BLaER1 (cell line): ENCODE data around the gene CFAP77.

Experiments used
- H3K27ac ChIP-seq: shearing (Covaris generic); formaldehyde crosslinking; 2 replicates; pipeline ENCODE4 v1.8.1; 2022
- H3K27me3 ChIP-seq: shearing (Covaris generic); formaldehyde crosslinking; 2 replicates; pipeline ENCODE4 v1.8.1; 2022
- H3K36me3 ChIP-seq: shearing (Covaris generic); formaldehyde crosslinking; 2 replicates; pipeline ENCODE4 v1.8.1; 2022
- H3K4me1 ChIP-seq: shearing (Covaris generic); formaldehyde crosslinking; 2 replicates; pipeline ENCODE4 v1.8.1; 2022
- H3K4me2 ChIP-seq: shearing (Covaris generic); formaldehyde crosslinking; 2 replicates; pipeline ENCODE4 v1.8.1; 2022
- H3K4me3 ChIP-seq: shearing (Covaris generic); formaldehyde crosslinking; 2 replicates; pipeline ENCODE4 v1.8.1; 2022
- H3K9ac ChIP-seq: shearing (Covaris generic); formaldehyde crosslinking; 2 replicates; pipeline ENCODE4 v1.8.1; 2022
- H3K9me3 ChIP-seq: shearing (Covaris generic); formaldehyde crosslinking; 2 replicates; pipeline ENCODE4 v1.8.1; 2022
- H4K20me1 ChIP-seq: shearing (Covaris generic); formaldehyde crosslinking; 2 replicates; pipeline ENCODE4 v1.8.1; 2022
- Cebpa-rat ChIP-seq: shearing (Covaris generic); IDR thresholded peaks from 2 replicates; pipeline ENCODE4 v1.8.1; 2022

CFAP77 gene

DNA sequence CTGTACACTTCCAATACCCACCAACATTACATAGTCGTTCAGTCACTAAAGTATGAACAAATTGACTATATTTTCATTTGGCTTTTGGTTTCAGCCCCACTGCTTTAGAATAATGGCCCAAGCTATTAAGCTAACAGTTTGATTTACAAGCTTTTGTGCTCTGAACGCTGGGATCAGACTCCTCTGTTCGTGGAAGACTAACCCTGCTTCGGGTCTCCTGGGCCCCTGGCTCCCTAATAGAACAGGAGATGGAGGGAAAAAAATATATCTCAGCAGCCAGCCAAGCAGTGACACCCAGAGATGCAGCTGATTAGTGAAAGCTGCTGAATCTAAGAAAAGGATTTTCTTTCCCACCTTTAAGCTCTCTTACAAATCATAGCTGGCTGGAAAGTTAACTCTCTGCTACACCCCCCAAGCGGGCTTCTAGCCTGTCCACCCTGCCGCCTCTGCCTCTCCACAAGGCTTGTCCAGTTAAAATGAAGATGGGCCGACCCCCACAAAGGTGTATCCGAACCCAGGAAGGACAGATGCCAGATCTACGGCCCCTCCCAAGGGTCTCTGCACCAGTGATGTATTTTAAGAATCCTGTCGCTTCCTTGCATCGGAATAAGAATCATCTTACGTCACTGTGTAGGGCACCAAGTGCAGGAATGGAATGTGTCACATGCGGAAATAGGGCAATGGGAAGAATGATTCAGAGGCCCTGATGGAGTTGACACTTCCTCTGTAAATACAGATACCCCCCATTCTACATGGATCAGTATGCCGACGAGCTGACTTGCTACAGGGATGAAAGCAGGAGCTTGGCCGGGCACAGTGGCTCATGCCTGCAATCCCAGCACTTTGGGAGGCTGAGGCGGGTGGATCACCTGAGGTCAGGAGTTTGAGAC is 139.0 kb downstream of the CFAP77 start:
- Histone ChIP-seq H3K4me1 (peaks cover 26% of the 10 kb centered on the region), H3K4me2 (no peak overlapping the region), H3K4me3 (no peak overlapping the region), H3K9ac (no peak overlapping the region), H3K36me3 (no peaks in the 10 kb centered on the region), H3K27me3 (no peaks in the 10 kb centered on the region), H3K27ac (no peak overlapping the region), H4K20me1 (no peaks in the 10 kb centered on the region), H3K9me3 (no peaks in the 10 kb centered on the region)
- TF ChIP-seq Cebpa-rat = no peak

DNA sequence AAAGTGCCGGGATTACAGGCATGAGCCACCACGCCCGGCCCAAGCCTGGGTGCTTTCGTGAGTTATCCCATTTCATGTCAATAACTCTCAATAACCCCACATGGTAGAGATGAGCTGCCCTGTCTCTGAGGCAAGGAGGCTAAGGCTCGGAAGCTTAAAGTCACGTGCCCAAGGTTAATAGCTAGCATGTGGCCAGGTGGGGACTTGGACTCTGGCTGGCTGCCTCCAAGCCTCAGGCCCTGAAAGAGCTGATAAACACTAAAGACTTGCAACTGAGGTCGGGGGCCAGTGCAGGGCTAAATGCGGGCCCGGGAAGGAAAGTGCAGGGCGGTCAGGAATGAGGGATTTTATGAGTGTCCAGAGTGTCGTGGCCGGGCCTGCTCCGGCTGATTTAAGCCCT is 141.5 kb downstream of the CFAP77 start:
- H3K9me3 ChIP-seq = no peaks in the 10 kb centered on the region
- no peaks in the 10 kb centered on the region for H3K27me3 ChIP-seq
- no peaks in the 10 kb centered on the region for H3K36me3 ChIP-seq
- H3K4me1 ChIP-seq = peaks cover 14% of the 10 kb centered on the region
- no peak overlapping the region for H3K9ac ChIP-seq
- no peaks in the 10 kb centered on the region for H4K20me1 ChIP-seq
- no peak overlapping the region for H3K4me3 ChIP-seq
- no peak overlapping the region for H3K4me2 ChIP-seq
- H3K27ac ChIP-seq = no peak overlapping the region
- no peak for TF ChIP-seq Cebpa-rat

DNA sequence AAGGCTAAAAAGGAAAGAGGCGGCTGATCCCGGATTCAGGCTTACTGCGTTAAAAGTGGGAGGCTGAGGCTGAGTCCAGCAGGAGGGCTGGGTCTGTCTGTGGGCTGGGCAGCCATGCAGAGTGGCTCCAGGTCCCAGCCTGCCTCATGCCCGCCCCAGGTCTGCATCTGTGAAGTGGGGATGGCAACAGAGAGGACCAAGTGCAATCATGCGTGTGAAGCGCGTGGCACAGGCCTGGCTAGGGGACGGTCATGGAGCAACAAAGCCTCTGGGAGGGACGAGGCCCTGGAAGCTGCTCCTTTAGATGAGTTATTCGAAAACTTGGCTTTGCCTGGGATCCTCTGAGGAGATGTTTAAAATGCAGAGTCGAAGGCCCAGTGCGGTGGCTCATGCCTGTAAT is 142.0 kb downstream of the CFAP77 start:
- no peaks in the 10 kb centered on the region for H3K27me3 ChIP-seq
- TF ChIP-seq Cebpa-rat = no peak
- H3K27ac ChIP-seq = no peak overlapping the region
- H3K9me3 ChIP-seq = no peaks in the 10 kb centered on the region
- H3K36me3 ChIP-seq = no peaks in the 10 kb centered on the region
- no peak overlapping the region for H3K9ac ChIP-seq
- H3K4me1 ChIP-seq = peaks cover 9% of the 10 kb centered on the region
- no peak overlapping the region for H3K4me3 ChIP-seq
- no peaks in the 10 kb centered on the region for H4K20me1 ChIP-seq
- no peak overlapping the region for H3K4me2 ChIP-seq

DNA sequence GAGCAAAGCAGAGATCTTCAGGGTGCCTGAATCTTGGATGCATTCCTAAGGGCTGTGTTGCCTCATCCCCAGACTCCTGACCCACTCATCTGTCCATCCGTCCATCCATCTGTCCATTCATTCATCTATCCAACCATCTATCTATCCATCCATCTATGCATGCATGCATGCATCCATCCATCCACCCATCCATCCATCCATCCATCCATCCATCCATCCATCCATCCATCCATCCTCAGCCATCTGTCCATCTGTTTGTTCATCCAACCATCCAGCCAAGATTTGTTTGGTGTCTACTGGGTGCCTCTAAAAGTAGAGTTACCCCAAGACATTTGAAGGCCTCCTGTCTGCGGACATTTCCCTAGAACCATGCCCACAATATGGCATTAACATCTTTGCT is 144.7 kb downstream of the CFAP77 start:
- TF ChIP-seq Cebpa-rat = no peak
- H3K4me1 ChIP-seq = no peaks in the 10 kb centered on the region
- H3K9me3 ChIP-seq = 0 out of 2 replicates have a peak, but pooled peaks cover 5% of the 10 kb centered on the region
- H3K36me3 ChIP-seq = no peaks in the 10 kb centered on the region
- no peak overlapping the region for H3K27ac ChIP-seq
- no peaks in the 10 kb centered on the region for H3K27me3 ChIP-seq
- H4K20me1 ChIP-seq = no peaks in the 10 kb centered on the region
- no peak overlapping the region for H3K9ac ChIP-seq
- no peak overlapping the region for H3K4me3 ChIP-seq
- no peak overlapping the region for H3K4me2 ChIP-seq

DNA sequence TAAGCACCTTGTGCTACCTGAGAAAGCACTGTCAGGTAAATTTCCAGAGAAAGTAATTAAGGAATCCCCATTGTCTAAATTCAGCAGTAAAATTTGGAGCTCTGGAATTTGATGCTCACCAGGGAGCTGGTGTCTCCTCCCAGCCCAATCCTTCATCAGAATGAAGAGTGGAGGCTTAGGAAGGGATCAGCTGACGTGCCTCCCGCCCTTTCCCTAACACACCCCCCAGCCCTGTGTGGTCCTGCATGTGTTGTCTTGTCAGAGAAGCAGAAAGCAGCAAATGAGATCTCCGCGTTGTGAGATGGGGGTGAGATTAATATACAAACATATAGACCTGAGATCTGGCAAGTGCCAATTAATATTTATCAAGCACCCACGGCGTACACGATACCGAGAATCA is 145.5 kb downstream of the CFAP77 start:
- no peak overlapping the region for H3K9ac ChIP-seq
- H3K4me1 ChIP-seq = no peaks in the 10 kb centered on the region
- H4K20me1 ChIP-seq = no peaks in the 10 kb centered on the region
- no peaks in the 10 kb centered on the region for H3K36me3 ChIP-seq
- 0 out of 2 replicates have a peak, but pooled peaks cover 5% of the 10 kb centered on the region for H3K9me3 ChIP-seq
- TF ChIP-seq Cebpa-rat = no peak
- no peak overlapping the region for H3K27ac ChIP-seq
- no peak overlapping the region for H3K4me2 ChIP-seq
- no peak overlapping the region for H3K4me3 ChIP-seq
- no peaks in the 10 kb centered on the region for H3K27me3 ChIP-seq

DNA sequence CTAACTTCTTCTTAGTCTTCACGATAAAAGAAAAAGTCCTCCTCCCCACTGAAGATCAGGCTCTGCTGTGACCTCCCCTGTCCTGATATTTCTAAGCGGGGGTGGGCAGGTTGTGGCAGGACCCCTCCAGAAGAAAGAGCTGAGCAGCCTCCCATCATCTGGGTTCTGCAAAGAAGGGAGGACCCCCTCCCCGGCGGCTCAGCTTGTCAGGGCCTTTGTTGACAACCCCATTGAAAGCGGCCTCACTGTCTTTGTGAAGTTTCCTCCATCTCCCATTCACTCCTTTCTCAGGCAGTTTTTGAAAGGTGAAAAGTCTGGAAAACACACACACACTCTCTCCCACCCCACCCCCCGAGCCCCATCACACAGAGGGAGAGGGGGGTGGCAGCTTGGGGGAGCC is 146.2 kb downstream of the CFAP77 start:
- H3K4me2 ChIP-seq = no peak overlapping the region
- no peaks in the 10 kb centered on the region for H3K4me1 ChIP-seq
- H3K27ac ChIP-seq = no peak overlapping the region
- 0 out of 2 replicates have a peak, but pooled peaks cover 5% of the 10 kb centered on the region for H3K9me3 ChIP-seq
- no peaks in the 10 kb centered on the region for H3K36me3 ChIP-seq
- H3K4me3 ChIP-seq = no peak overlapping the region
- no peak for TF ChIP-seq Cebpa-rat
- no peaks in the 10 kb centered on the region for H4K20me1 ChIP-seq
- no peak overlapping the region for H3K9ac ChIP-seq
- H3K27me3 ChIP-seq = no peaks in the 10 kb centered on the region

DNA sequence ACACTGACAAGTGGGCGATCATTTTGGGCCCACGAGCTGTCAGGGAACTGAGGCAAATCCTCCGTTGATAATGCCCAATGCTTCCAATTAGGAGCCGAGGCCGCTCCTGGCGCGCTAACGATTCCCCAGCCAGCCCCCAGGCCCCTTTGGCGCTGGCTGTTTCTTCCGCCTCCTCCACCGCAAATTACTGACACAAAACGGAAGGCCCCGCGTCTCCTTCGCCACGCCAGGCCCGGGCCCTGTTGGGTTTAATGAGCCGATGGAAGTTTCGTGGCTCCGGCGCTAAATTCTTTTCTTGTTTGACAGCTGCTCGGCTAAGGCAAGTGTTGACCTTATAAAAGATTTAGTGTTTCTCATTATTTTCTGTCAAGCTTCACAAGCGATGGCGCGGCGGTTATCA is 146.7 kb downstream of the CFAP77 start:
- no peak overlapping the region for H3K9ac ChIP-seq
- 0 out of 2 replicates have a peak, but pooled peaks cover 5% of the 10 kb centered on the region for H3K9me3 ChIP-seq
- H3K36me3 ChIP-seq = no peaks in the 10 kb centered on the region
- no peak for TF ChIP-seq Cebpa-rat
- H3K4me3 ChIP-seq = no peak overlapping the region
- H4K20me1 ChIP-seq = no peaks in the 10 kb centered on the region
- H3K27me3 ChIP-seq = no peaks in the 10 kb centered on the region
- no peak overlapping the region for H3K4me2 ChIP-seq
- peaks cover 1% of the 10 kb centered on the region for H3K4me1 ChIP-seq
- no peak overlapping the region for H3K27ac ChIP-seq

DNA sequence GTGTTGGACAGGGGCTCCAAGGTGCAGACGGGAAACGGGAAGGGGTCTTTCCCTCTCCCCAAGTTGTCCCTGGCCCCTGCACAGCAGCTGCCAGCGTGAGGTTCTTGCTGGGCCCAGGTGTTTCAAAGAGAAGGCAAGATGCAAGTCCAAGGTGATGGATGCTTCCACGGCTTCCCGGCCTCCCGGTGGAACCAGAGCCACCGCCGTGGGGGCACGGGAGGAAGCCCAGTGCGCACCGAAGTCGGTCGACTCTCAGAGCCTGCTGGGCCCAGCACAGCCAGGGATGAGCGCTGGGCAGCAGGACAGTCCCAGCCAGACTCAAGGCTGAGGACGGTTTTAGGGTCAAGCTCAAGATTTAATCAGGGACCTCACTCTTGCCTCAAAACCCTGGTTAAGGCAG is 147.1 kb downstream of the CFAP77 start:
- TF ChIP-seq Cebpa-rat = no peak
- Histone ChIP-seq H3K4me1 (peaks cover 6% of the 10 kb centered on the region), H3K36me3 (no peaks in the 10 kb centered on the region), H3K4me2 (no peak overlapping the region), H3K27ac (no peak overlapping the region), H3K9me3 (0 out of 2 replicates have a peak, but pooled peaks cover 5% of the 10 kb centered on the region), H3K27me3 (no peaks in the 10 kb centered on the region), H4K20me1 (no peaks in the 10 kb centered on the region), H3K4me3 (no peak overlapping the region), H3K9ac (no peak overlapping the region)

DNA sequence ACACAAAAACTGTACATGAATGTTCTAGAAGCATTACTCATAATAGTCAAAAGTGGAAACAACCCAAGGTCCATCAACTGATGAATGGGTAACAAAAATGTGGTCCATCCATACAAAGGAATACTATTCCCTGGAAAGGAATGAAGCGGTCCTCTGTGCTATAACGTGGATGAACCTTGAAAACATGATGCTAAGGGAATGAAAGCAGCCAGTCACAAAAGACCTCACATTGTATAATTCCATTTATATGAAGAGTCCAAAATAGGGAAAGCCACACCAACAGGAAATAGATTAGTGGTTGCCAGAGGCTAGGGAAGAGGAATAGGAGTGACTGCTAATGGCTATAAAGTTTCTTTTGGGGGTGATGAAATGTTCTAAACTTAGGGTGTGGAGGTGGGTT is 149.7 kb downstream of the CFAP77 start:
- Histone ChIP-seq H4K20me1 (no peaks in the 10 kb centered on the region), H3K9me3 (0 out of 2 replicates have a peak, but pooled peaks cover 5% of the 10 kb centered on the region), H3K27me3 (no peaks in the 10 kb centered on the region), H3K4me2 (no peak overlapping the region), H3K36me3 (no peaks in the 10 kb centered on the region), H3K9ac (no peak overlapping the region), H3K4me1 (peaks cover 14% of the 10 kb centered on the region), H3K27ac (no peak overlapping the region), H3K4me3 (no peak overlapping the region)
- no peak for TF ChIP-seq Cebpa-rat

DNA sequence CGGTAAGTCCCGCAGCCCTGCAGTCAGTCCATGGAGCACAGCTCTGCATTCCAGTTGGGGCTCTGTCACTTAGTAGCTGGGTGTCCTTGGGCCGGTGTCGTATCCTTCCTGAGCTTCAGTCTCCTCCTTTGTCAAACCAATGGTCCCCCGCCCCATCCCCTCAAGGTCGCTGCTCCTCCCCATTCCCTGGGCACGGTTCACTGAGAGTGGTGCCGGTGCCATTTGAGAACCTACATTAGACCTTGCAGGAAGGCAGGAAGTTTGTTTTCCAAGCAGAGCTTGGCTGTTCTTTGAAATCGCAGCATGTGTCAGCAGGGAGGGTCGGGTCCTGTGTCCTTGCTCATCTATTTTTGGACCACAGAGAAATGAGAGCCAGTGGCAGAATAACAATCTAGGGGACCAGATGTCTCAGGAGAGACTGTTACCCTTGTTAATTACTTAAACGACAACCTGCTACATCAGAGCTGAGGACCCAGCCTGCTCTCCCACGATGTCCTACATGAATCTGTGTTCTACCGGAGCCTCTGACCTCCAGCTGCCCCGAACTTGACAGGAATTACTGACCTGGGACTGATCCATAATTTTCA is 150.7 kb downstream of the CFAP77 start:
- Histone ChIP-seq H3K4me3 (no peak overlapping the region), H3K9me3 (0 out of 2 replicates have a peak, but pooled peaks cover 5% of the 10 kb centered on the region), H3K27me3 (no peaks in the 10 kb centered on the region), H3K9ac (no peak overlapping the region), H3K27ac (no peak overlapping the region), H3K4me1 (peaks cover 14% of the 10 kb centered on the region), H4K20me1 (no peaks in the 10 kb centered on the region), H3K36me3 (no peaks in the 10 kb centered on the region), H3K4me2 (no peak overlapping the region)
- no peak for TF ChIP-seq Cebpa-rat
